HEK293 (cell line): ENCODE results near the gene SLIT1.

Source experiments
- CTCF ChIA-PET: fragments of 350-600 bp; formaldehyde crosslinking; extraction: SDS; loops from one replicate; lab custom pipeline; 2021; ENCODE audit warnings: antibody characterized with exemption; lab: Yijun Ruan, JAX
- POLR2A ChIA-PET: fragments of 300-600 bp; formaldehyde crosslinking; extraction: SDS; loops from one replicate; lab custom pipeline; 2020; ENCODE audit warnings: antibody characterized with exemption, inconsistent platforms; lab: Yijun Ruan, JAX
- H3K27ac ChIP-seq: fragments of 200-500 bp; sonication (Bioruptor generic); 2 replicates; pipeline ENCODE4 v1.5.1; 2014; ENCODE audit warnings: low read depth, low read length, control low read depth, inconsistent platforms; ENCODE audit errors: extremely low read depth
- H3K36me3 ChIP-seq, 2 experiments: fragments of 200-500 bp in 1 of 2; sonication (Bioruptor generic) in 1 of 2; 1 replicate in 1 of 2; 2 replicates in 1 of 2; pipeline ENCODE4 v1.5.1; 2014 to 2017; ENCODE audit warnings: inconsistent platforms in 2 of 2, low read length in 2 of 2; ENCODE audit not compliant: control insufficient read depth in 2 of 2, insufficient read depth in 1 of 2
- H3K4me1 ChIP-seq: fragments of 200-500 bp; sonication (Bioruptor generic); 2 replicates; pipeline ENCODE4 v1.5.1; 2014; ENCODE audit warnings: mild to moderate bottlenecking, low read length, inconsistent platforms; ENCODE audit not compliant: control insufficient read depth, insufficient read depth
- H3K4me3 ChIP-seq: 2 replicates; pipeline ENCODE4 v1.5.1; 2011; ENCODE audit warnings: low read depth, mild to moderate bottlenecking, control low read depth, low read length, moderate library complexity
- H3K9me3 ChIP-seq: fragments of 200-500 bp; sonication (Bioruptor generic); 2 replicates; pipeline ENCODE4 v1.5.1; 2014; ENCODE audit warnings: low read depth, low read length, inconsistent platforms; ENCODE audit not compliant: control insufficient read depth, insufficient read depth
- EGR2 ChIP-seq: fragments of 450-650 bp; formaldehyde crosslinking; IDR thresholded peaks from 2 replicates; pipeline ENCODE4 v1.5.1; 2016; ENCODE audit warnings: low read depth, missing biosample characterization, missing genetic modification characterization
- HOXC10 ChIP-seq: sonication (generic); formaldehyde crosslinking; IDR thresholded peaks from 2 replicates; pipeline ENCODE4 v1.8.1; 2023; ENCODE audit warnings: mild to moderate bottlenecking, missing genetic modification reagents
- IKZF3 ChIP-seq: fragments of 450-650 bp; IDR thresholded peaks from 2 replicates; pipeline ENCODE4 v1.5.0; 2018; ENCODE audit warnings: missing biosample characterization, mild to moderate bottlenecking, missing genetic modification characterization, moderate library complexity
- MEIS1 ChIP-seq: sonication (generic); formaldehyde crosslinking; IDR thresholded peaks from 2 replicates; pipeline ENCODE4 v1.8.1; 2022; ENCODE audit warnings: missing genetic modification reagents, mild to moderate bottlenecking, borderline replicate concordance
- RBAK ChIP-seq: fragments of 450-650 bp; formaldehyde crosslinking; IDR thresholded peaks from 2 replicates; pipeline ENCODE4 v1.5.1; 2016; ENCODE audit warnings: missing biosample characterization, missing genetic modification characterization
- SCRT1 ChIP-seq: fragments of 450-650 bp; formaldehyde crosslinking; IDR thresholded peaks from 2 replicates; pipeline ENCODE4 v1.5.1; 2016; ENCODE audit warnings: missing biosample characterization, missing genetic modification characterization, borderline replicate concordance
- ZBTB1 ChIP-seq: fragments of 450-650 bp; formaldehyde crosslinking; IDR thresholded peaks from 2 replicates; pipeline ENCODE4 v1.5.1; 2016; ENCODE audit warnings: missing biosample characterization, missing genetic modification characterization
- ZBTB21 ChIP-seq: fragments of 450-650 bp; formaldehyde crosslinking; IDR thresholded peaks from 2 replicates; pipeline ENCODE4 v1.5.1; 2017; ENCODE audit warnings: missing biosample characterization, missing genetic modification characterization
- ZNF121 ChIP-seq: fragments of 450-650 bp; formaldehyde crosslinking; IDR thresholded peaks from 2 replicates; pipeline ENCODE4 v1.5.1; 2016; ENCODE audit warnings: missing biosample characterization, missing genetic modification characterization
- ZNF18 ChIP-seq: fragments of 450-650 bp; formaldehyde crosslinking; IDR thresholded peaks from 2 replicates; pipeline ENCODE4 v1.5.1; 2016; ENCODE audit warnings: missing biosample characterization, missing genetic modification characterization
- ZNF184 ChIP-seq: fragments of 450-650 bp; IDR thresholded peaks from 2 replicates; pipeline ENCODE4 v1.5.1; 2018; ENCODE audit warnings: missing biosample characterization, mild to moderate bottlenecking, missing genetic modification characterization
- ZNF202 ChIP-seq: fragments of 450-650 bp; formaldehyde crosslinking; IDR thresholded peaks from 2 replicates; pipeline ENCODE4 v1.5.1; 2016; ENCODE audit warnings: missing biosample characterization, missing genetic modification characterization, borderline replicate concordance
- ZNF274 ChIP-seq, 2 experiments: fragments of 200-500 bp in 1 of 2; fragments of 450-650 bp in 1 of 2; sonication (Bioruptor generic) in 1 of 2; formaldehyde crosslinking in 1 of 2; IDR thresholded peaks; 2 replicates each; pipeline versions ENCODE4 v1.5.1 to v1.6.1; 2014 to 2016; ENCODE audit warnings: borderline replicate concordance in 1 of 2, inconsistent platforms in 1 of 2, low read length in 1 of 2, missing biosample characterization in 1 of 2, missing genetic modification characterization in 1 of 2
- ZNF362 ChIP-seq: fragments of 450-650 bp; formaldehyde crosslinking; IDR thresholded peaks from 2 replicates; pipeline ENCODE4 v1.5.1; 2016; ENCODE audit warnings: missing biosample characterization, missing genetic modification characterization
- ZNF404 ChIP-seq: fragments of 450-650 bp; formaldehyde crosslinking; IDR thresholded peaks from 2 replicates; pipeline ENCODE4 v1.5.1; 2017; ENCODE audit warnings: missing biosample characterization, missing genetic modification characterization
- ZNF433 ChIP-seq: fragments of 450-650 bp; formaldehyde crosslinking; IDR thresholded peaks from 2 replicates; pipeline ENCODE4 v1.5.1; 2016; ENCODE audit warnings: missing biosample characterization, missing genetic modification characterization, low read depth
- ZNF518A ChIP-seq: fragments of 450-650 bp; formaldehyde crosslinking; conservative IDR thresholded peaks from 2 replicates; pipeline ENCODE4 v1.5.1; 2016; ENCODE audit warnings: low read depth, missing biosample characterization, missing genetic modification characterization
- ZNF530 ChIP-seq: fragments of 450-650 bp; formaldehyde crosslinking; IDR thresholded peaks from 2 replicates; pipeline ENCODE4 v1.5.1; 2016; ENCODE audit warnings: low read depth, missing biosample characterization, missing genetic modification characterization
- ZNF580 ChIP-seq: fragments of 450-650 bp; formaldehyde crosslinking; IDR thresholded peaks from 2 replicates; pipeline ENCODE4 v1.5.1; 2016; ENCODE audit warnings: missing biosample characterization, missing genetic modification characterization
- ZNF664 ChIP-seq: fragments of 450-650 bp; formaldehyde crosslinking; IDR thresholded peaks from 2 replicates; pipeline ENCODE4 v1.5.1; 2016; ENCODE audit warnings: missing biosample characterization, missing genetic modification characterization
- ZNF670 ChIP-seq: fragments of 450-650 bp; formaldehyde crosslinking; IDR thresholded peaks from 2 replicates; pipeline ENCODE4 v1.5.1; 2016; ENCODE audit warnings: missing biosample characterization, missing genetic modification characterization, low read depth

The SLIT1 gene

GRCh38 chr10:97075961-97076525, 109.7 kb downstream of the SLIT1 start:
- H3K9me3 ChIP-seq: no peaks in the 10 kb centered on the region
- ChIA-PET CTCF (interaction anchor here (0.6 to 6.4 kb wide), 5 partner anchors 31 to 197 kb away, joined by 3 to 188 read pairs (median 3); no protein-coding TSS in a partner anchor), POLR2A (no interaction called here)
- no peak overlapping the region for H3K4me3 ChIP-seq
- no peaks in the 10 kb centered on the region for H3K4me1 ChIP-seq
- no peak overlapping the region for H3K27ac ChIP-seq
- TF ChIP-seq MEIS1 (CRISPR knock-in tag): no peak
- no peak for TF ChIP-seq ZNF202 (tag by site-specific recombination)
- TF ChIP-seq ZNF518A (tag by site-specific recombination): no peak
- no peak for TF ChIP-seq ZBTB21 (tag by site-specific recombination)
- TF ChIP-seq ZNF121 (tag by site-specific recombination): no peak
- TF ChIP-seq ZNF184 (tag by site-specific recombination): no peak
- TF ChIP-seq ZNF670 (tag by site-specific recombination): no peak
- no peak for TF ChIP-seq ZNF664 (tag by site-specific recombination)
- TF ChIP-seq ZNF580 (tag by site-specific recombination): no peak
- no peak for TF ChIP-seq IKZF3
- TF ChIP-seq ZNF433 (tag by site-specific recombination): no peak
- TF ChIP-seq, all 188 proteins: peak for 0
- H3K36me3 ChIP-seq: no peaks in the 10 kb centered on the region

GRCh38 chr10:97075421-97075820, 110.3 kb downstream of the SLIT1 start:
- Histone ChIP-seq H3K9me3 (no peaks in the 10 kb centered on the region), H3K36me3 (no peaks in the 10 kb centered on the region), H3K4me3 (no peak overlapping the region), H3K27ac (no peak overlapping the region), H3K4me1 (no peaks in the 10 kb centered on the region)
- POLR2A ChIA-PET: no interaction called here
- no peak for TF ChIP-seq ZNF362 (tag by site-specific recombination)
- no peak for TF ChIP-seq SCRT1 (tag by site-specific recombination)
- no peak for TF ChIP-seq RBAK (tag by site-specific recombination)
- no peak for TF ChIP-seq ZNF18
- no peak for TF ChIP-seq ZBTB1 (tag by site-specific recombination)
- no peak for TF ChIP-seq EGR2 (tag by site-specific recombination)
- no peak for TF ChIP-seq ZNF404 (tag by site-specific recombination)
- TF ChIP-seq ZNF530 (tag by site-specific recombination): no peak
- TF ChIP-seq ZNF580 (tag by site-specific recombination): no peak
- TF ChIP-seq ZNF274 (IDR thresholded peaks at IDR 0.05; ENCODE audit: low read length): no peak
- no peak for TF ChIP-seq ZNF274 (tag by site-specific recombination; IDR thresholded peaks at IDR 0.05; ENCODE audit: borderline replicate concordance)
- TF ChIP-seq HOXC10 (CRISPR knock-in tag): no peak
- TF ChIP-seq IKZF3: no peak
- CTCF ChIA-PET: interaction anchor here (0.6 to 6.4 kb wide), 6 partner anchors 37 to 198 kb away, joined by 3 to 188 read pairs (median 21); no protein-coding TSS in a partner anchor
